HTR-8/SVneo (cell line): ENCODE measurements around the gene CBARP.

Experiments
- DNase-seq: peaks from one replicate; pipeline ENCODE4 v3.0.0; 2011; ENCODE audit warnings: low spot score, mixed read lengths; ENCODE audit not compliant: insufficient read length
- FAIRE-seq: peaks from 2 replicates; lab custom pipeline; 2011; peaks lifted over from hg19 to GRCh38; lab: Jason Lieb, UNC

CBARP gene, protein sequence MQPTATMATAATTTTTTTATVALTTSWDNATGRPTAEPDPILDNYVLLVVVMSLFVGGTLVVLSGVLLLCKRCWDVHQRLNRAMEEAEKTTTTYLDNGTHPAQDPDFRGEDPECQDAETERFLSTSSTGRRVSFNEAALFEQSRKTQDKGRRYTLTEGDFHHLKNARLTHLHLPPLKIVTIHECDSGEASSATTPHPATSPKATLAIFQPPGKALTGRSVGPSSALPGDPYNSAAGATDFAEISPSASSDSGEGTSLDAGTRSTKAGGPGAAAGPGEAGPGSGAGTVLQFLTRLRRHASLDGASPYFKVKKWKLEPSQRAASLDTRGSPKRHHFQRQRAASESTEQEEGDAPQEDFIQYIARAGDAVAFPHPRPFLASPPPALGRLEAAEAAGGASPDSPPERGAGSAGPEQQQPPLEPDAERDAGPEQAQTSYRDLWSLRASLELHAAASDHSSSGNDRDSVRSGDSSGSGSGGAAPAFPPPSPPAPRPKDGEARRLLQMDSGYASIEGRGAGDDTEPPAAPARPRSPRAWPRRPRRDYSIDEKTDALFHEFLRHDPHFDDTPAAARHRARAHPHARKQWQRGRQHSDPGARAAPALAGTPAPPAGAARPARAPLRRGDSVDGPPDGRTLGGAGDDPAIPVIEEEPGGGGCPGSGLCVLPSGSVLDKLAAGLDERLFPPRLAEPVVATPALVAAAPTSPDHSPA

DNA sequence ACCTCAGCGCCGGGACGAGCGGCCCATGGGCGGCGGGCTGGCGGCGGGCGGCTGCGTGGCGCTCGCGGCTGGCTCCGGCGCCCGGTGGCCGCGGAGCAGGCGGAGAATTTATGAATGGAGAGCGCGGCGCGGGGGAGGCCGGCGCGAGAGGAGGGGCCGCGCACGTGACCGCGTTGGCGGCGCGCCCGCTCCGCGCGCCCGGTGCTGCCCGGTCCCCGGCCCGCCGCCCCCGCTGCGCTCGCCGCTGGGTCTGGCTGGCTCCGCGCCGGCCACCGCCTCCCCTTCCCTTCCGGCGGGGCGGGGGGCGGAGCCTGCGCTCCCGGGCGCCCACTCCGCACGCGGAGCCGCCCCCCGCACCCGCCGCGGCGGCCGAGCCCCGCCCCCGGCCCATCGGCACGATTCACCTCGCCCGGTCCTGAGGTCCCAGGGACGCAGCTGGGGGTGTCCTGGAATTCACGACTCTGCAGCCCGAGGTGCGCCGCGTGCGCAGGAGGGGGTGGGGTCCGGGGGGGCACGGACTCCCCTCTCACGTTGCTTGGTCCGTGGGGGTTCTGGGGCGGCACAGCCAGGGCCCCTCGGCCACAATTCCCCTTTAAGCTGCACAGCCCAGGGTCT lies at the start of gene CBARP:
Gene CBARP, minus strand, starts transcription at position 252 of the 615 bp plus-strand sequence. CDS start 1,905 bp downstream, outside the sequence.
- FAIRE-seq: peak; percentile 89

DNA sequence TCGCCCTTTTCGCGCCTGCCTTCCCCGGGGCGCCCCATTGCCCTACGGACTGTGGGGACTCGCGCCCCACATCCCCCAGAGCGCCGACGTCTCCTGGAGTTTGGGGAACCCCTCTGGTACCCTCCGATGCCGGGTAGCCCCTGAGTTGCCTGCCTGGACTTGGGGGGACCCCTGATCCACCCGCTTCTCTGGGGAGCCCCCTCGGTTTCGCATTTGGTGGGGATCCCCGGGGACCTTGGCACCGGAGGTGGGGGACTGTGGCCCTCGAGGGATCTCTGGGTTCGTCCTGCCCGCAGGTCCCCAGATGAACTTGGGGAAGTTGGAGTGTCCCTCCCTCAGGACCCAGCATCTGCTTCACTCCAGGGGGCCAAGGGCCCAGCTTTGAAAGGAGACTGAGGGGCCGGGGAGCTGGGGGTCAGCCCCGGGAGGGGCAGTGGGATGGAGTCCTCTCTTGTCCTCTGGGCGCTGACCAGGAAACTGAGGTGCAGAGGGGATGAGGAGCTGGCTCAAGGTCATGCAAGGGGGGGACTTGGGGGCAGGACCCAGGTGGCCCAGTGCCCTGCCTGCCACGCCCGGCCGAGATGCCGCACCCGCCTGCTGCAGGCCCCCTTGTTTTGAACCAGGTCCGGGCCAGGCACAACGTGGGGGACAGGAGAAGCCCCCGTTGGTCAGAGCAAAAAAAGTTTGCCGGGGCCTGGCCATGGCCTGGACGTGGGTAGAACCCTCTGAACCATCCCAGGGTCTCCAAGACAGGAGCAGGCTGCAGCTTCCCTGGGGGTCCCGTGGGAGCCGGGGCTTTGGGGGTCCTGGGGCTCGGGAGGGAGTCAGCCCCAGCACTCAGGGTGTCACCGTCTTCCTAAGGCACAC lies 48.9 kb upstream of the CBARP start:
- DNase-seq (no peak), FAIRE-seq (no peak)

More for the DNA sequence above, at the start of gene CBARP:
- no peak for DNase-seq

DNA sequence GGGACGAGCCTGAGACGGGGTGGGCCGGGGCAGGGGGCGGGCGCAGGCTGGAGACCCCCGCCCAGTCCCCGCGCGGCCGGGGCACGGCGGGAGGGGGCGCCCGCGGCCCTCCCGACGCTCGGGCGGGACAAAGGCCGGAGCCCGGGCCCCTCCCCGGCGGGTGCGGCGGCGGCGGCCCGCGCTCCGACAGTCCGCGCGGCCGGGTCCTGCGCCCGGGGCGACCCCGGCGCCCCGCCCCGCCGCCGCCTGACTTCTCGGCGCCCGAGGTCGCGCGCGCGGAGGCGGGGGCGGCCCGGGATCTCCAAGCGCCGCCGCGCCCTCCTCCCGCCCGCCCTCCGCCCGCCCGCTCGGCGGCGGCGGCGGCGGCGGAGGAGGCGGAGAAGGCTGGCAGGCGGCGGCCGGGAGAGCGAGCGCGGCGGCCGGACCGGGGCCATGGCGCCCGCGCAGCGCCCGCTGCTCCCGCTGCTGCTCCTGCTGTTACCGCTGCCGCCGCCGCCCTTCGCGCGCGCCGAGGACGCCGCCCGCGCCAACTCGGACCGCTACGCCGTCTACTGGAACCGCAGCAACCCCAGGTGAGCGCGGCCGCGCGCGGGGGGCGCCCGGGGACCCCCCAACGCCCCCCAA lies 48.0 kb upstream of the CBARP start, which contains the start of gene EFNA2:
Gene EFNA2, plus strand, starts transcription at position 137 of the 624 bp plus-strand sequence. Its CDS starts 296 bp downstream, at position 433.
- no peak for DNase-seq
- no peak for FAIRE-seq

DNA sequence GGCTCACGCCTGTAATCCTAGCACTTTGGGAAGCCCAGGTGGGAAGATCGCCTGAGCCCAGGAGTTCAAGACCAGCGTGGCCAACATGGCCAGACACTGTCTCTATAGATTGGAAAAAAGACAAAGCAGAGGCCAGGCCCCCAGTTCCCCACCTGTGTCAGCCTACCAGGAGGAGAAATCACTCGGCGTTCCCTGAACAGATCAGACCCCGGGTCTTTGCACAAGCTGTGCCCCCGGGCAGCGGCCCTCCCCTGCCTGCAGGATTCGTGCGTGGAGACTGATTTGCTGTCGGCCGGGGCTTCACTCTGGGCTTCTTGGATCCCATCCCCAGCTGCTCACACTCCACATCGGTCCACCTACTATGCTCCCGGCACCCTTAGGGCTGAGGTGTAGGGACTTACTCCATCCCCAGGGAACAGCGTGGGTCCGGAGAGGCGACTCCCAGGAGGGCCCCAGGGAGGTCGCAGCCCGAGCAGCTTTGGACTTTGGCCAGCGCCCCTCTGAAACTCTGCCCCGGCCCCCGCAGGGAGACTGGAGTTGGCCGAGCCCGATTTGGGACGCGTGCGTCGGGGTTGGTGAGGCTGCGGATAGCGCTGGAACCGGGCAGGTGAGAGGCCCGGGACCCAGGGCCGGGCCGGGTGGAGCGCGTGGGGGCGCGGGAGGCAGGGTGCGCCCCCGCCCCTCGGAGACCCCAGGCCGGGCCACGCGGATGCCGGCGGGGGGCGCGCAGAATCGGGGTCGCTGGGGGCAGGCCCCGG lies 47.4 kb upstream of the CBARP start:
- DNase-seq (no peak), FAIRE-seq (no peak)

DNA sequence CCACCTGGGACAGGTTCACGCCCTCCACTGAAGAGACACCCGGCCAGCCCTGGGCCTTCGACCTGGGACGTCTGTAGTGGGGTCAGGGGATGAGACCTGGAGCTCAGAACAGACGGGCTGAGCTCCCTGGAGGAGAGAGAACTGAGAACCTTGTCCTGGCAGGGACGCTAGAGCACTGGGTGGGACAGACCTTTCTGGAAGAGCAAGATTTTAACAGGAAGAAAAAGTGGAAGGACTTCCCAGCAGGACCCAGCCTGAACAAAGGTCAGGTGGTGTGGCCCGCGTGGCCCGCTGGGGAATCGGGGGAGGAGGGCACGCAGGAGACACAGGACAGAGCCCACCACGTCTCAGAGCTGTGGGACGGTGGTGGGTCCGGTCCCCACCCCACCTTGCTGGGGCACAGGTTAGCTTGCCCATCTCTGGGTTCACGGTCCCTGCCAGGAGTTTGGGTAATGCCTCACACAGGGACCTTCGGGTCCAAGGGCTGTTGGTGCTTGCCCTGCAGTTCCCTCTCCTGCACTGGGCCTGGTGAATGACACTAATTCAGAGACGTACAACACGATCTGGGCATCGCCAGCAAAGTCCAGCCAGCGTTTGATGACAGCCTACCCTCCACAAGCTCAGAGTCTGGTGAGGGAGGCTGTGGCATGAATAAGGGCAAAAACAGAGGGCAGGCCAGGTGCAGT lies 46.6 kb upstream of the CBARP start:
- DNase-seq (no peak), FAIRE-seq (no peak)

DNA sequence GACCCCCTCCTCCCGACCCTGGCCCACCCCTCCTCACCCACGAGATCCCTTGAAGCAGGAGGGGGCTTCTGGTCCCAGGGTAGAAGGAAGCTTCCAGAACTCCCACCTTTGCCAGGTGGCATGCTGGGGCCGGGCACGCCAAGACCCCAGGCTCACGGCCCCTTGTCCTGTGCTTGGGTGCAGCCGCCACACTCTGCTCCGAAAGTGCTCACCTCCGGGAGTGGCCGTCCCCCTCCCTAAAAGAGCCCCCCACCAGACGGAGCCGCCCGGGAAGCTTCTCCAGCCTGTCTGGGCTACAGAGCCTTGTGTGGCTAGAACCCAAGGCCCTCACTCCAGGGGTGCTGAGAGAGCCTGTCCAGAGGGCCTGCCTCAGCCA lies 46.1 kb upstream of the CBARP start:
- DNase-seq: no peak
- no peak for FAIRE-seq

DNA sequence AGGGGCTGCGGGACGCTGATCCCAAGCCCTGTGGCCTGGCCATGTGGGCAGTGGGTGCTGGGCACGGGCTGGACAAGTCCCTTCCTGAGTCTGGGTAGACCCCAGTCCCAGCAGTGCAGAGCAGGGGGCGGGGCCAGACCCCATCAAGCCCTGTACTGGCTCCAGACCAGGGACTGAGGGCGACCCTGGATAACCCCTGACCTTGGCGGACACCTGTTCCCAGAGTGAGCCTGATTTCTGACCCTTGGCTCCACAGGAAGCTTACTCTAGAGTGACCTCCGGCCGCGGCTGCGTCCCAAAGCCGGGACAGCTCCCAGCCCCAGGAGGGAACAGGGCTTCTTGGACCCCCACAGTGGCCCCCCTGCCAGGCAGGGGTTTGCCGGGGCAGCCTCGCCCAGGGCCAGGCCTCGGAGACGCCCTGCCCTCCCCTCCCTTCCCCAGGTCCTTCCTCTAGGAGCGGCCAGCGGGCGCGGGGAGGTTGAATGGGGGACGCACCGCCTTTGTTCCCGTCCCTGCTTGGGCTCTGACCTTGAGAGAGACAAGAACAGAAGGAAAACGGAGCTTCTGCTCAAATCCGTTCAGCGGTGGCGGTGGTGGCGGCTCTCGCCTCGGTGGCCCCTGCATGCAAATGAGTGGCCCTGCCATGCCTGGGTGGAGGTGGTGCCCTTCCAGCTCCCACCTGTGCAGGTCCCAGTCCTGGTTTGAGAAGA lies 45.6 kb upstream of the CBARP start:
- DNase-seq: no peak
- no peak for FAIRE-seq

DNA sequence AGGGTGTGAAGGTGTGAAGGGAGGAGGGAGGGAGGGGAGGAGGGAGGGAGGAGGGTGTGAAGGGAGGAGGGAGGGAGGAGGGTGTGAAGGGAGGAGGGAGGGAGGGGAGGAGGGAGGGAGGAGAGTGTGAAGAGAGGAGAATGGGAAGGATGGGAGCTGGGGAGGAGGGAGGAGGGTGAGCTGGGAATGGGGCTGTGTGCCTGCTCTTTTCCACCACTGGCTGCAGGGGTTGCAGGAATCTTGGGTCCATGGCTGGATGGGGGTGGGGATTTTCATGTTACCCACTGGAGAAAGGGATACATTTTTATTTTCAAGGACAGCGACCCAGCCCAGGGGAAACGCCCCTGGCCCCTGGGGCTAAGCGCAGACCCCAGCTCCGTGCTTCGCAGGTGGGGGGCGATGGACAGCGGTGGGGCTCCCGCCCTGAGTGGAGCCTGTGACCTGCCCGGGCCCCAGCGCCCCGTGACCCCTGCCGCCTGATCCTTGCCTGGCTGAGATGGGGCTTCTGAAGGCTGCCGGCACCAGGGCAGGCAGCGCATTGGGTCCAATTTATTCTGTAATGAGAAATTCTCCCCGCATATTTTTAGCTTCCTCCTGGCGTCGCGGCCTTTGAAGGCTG lies 44.9 kb upstream of the CBARP start:
- FAIRE-seq: peak; percentile 79
- no peak for DNase-seq

DNA sequence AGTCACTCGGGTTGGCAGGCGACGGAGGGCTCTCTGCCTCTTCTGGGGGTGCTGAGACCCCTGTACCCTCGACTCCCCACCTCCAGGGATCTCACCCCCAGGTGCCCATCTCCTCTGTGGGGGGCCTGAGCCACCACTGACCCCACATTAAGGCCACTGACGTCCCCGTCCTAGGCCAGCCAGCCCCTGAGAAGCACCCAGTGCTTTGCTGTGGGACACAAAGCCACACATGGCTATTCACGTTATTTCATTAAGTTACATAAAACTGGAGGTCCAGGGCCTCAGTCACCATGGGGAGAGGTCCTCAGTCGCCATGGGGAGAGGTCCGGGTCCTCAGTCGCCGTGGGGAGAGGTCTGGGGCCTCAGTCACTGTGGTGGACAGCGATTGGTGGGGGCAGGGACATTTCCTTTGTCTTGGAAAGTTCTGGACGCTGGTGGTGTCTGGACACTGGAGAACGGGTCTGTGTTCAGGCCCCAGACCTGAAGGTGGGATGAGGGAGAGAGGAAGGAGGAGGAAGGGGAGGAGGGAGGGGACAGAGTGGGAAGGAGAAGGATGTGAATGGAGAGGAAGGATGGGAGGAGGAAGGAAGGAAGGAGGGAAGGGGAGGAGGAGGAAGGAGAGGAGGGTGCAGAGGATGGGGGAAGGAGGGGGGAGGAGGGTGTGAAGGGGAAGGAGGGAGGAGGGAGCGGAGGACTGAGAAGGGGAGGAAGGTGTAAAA lies 43.9 kb upstream of the CBARP start:
- no peak for FAIRE-seq
- no peak for DNase-seq

DNA sequence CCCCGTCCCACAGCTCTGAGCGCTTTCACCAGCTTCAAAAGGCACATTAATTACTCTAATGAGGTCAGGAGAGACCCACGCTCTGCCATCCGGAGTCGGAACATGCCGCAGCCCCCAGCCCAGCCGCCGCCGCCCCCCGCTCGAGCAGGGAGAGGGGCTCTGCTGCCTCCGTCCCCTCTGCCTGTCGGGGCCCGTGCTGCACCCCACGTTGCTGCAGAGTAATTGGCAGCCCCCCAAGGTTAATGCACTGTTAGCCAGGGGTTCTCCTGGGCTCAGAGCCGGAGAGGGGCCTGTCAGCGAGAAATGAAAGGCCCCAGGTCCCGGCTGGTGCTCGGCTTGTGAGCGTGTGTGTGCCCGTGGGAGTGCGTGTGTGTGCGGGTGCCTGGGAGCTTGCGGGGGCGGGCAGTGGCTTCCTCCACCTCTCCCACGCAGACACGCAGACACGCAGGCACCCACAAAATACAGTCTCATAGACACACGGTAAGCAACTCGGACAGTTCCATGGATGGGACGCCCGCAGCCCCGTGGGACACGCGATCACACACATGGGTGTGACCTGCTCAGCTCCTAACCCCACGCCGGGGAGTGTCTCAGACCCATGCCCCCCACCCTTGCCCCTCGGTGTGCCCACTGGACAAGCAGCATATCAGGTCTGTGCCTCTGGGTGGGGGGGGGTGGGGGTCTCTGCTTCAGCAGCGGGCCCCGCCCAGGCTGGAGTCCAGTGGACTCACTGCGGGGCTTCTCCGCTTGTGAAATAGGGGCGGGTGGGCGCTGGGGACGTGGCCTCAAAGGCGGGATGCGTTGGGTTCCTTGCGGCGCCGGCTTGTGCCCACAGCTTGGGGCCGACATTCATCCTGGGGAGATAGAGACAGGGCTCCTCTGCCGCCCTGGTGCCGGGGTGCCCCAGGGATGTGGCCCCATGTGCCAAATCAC lies 43.1 kb upstream of the CBARP start:
- DNase-seq: no peak
- FAIRE-seq: no peak

DNA sequence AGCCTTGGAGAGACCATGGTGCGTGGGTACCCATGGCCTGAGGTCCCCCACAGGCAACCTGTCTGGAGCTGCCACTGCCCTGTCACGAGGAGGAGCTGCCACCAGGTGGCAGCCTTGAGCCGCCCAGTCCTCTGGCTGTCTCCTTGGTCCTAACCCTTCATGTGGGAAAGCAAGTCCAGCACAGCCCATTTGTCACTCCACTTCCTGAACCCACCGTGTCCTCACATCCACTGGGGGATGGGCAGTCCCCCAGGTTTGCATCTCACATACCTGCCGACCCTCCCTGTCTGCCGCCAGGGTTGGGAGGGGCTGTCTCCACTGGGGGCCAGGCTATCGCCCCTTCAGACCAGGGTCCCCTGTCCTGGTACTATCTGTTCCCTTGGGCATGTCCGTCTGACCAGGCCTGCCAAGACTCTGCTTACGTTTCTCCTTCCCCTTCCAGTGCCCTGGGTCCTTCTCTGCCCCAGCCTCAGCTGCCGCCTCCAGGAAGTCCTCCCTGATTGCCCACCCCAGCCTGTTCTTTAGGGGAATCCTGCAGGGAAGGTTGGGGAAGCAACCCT lies 42.1 kb upstream of the CBARP start:
- DNase-seq (peak; percentile 81), FAIRE-seq (peak; percentile 85)

DNA sequence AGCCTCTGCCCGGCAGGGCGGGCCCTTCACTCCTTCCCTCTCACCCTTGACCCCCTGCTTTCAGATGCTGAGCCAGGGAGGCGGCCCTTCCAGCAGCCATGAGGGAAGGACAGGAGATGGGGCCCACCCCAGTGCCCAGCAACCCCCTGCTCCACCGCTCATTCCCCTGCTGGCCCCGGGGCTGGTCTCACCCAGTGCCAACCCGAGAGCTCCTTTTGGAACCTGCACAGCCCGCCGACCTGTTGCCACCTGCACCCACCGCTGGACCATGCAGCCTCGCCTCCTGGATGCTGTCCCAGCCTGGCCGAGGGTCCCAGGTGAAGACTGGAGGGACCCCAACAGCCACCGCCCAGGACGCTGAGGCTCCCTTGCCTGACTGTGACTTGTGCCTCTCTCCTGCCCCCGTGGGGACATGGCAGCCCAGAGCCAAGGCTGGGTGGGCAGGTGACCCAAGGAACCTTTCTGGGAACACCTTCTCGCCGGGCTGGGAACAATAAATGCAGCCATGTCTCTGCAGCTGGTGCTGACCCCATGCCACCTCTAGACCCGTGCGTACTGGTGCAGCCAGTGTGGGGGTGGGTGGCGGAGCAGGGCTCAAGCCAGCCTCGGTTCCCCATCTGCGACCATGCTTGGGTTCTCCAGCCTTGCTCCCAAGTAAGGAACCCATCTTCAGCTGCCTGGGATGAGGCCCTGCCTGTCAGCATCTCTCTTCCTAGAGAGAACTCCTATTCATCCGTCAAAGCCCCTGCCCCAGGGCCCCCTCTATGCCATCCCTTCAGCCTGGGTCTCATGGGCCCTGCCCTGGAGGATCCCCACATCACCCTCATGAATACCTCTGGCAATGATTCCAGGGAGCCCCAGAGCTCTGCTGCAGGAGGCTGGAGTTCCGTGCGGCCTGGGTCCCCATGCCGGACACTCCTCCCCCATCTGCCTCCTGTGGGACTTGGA lies 41.2 kb upstream of the CBARP start:
- FAIRE-seq (no peak), DNase-seq (no peak)

DNA sequence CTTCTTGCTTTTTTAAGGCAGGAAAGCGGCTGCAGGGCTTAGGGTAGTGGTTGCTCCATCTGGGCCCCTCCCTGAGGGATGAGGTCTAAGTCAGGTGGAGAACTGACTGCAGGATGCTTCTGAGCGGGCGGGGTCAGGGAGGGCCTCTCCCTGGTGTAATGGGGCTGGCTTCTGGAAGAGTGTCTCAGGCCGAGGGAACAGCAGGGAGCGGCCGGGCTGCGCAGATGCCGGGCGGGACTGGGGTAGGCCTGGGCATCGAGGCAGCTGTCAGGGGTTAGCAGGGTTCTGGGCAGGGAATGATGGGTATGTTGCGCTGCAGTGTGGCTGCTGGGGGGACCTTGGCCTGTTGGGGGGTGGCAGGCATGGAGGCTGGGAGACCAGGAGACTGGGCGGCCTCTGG lies 40.3 kb upstream of the CBARP start:
- FAIRE-seq (no peak), DNase-seq (no peak)

DNA sequence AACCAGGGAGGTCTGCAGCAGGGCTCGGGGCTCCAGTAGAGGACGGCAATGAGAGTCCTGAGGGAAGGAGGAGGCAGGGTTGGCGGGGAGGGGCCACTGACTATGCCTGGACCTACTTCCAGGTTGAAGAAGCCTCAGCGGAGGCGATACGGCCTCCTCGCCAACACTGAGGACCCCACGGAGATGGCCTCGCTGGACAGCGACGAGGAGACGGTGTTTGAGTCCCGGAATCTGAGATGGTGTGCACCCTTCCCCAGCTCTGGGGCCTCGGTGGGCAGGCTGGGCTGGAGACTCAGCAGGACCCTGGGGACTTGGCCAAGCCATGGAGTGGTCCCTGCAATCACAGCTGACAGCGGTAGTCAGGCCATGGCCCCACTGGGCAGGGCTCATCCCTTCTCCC lies 39.3 kb upstream of the CBARP start:
- no peak for FAIRE-seq
- no peak for DNase-seq
